GM12878 (cell line): ENCODE data around the gene DLX3. TPM values are rescaled to one million over a fixed set of nuclear protein-coding genes. Genes with fewer than 3 reads are reported as not detected.

Source experiments
- ATAC-seq: fragments of 200-7000 bp; cut with Tn5 transposase; 3 replicates; pipeline ENCODE4 v1.9.1; 2020; ENCODE audit warnings: mild to moderate bottlenecking, moderate library complexity
- BruUV-seq: library from RNA; stranded (reverse); fragments of 400-500 nt; replicated peaks from 2 replicates; lab custom pipeline; 2021; lab: Mats Ljungman, UMichigan
- CTCF ChIA-PET: fragments of 300-600 bp; sonication (Branson Sonifier 250); formaldehyde crosslinking; extraction: SDS; loops from one replicate; lab custom pipeline; 2021; ENCODE audit warnings: inconsistent platforms; lab: Yijun Ruan, JAX
- POLR2A ChIA-PET: fragments of 350-600 bp; formaldehyde crosslinking; extraction: SDS; loops from one replicate; lab custom pipeline; 2021; ENCODE audit warnings: inconsistent platforms; lab: Charles Lee
- RAD21 ChIA-PET: fragments of 300-600 bp; sonication (Branson Sonifier 250); formaldehyde crosslinking; loops from one replicate; lab custom pipeline; 2023; ENCODE audit warnings: antibody characterized with exemption; ENCODE audit not compliant: unreplicated experiment; lab: Charles Lee
- SMC1A ChIA-PET: fragments of 300-600 bp; sonication (Branson Sonifier 250); formaldehyde crosslinking; loops from one replicate; lab custom pipeline; 2023; ENCODE audit not compliant: unreplicated experiment, uncharacterized antibody; lab: Charles Lee
- DNase-seq: peaks from one replicate; pipeline ENCODE4 v3.0.0-alpha.2; 2011; ENCODE audit warnings: low read depth, low spot score
- FAIRE-seq: peaks from 3 replicates; lab custom pipeline; 2011; peaks lifted over from hg19 to GRCh38; lab: Jason Lieb, UNC
- H2AFZ ChIP-seq: 2 replicates; pipeline ENCODE4 v1.6.0; 2011; ENCODE audit warnings: low read depth, low read length, control low read depth; ENCODE audit not compliant: control insufficient read depth
- H3K27ac ChIP-seq: 2 replicates; pipeline ENCODE4 v1.5.1; 2011; ENCODE audit warnings: control low read depth; ENCODE audit not compliant: control insufficient read depth, insufficient read depth
- H3K27me3 ChIP-seq, 2 experiments: replicated peaks in 1 of 2; 2 replicates each; pipeline versions ENCODE4 v1.6.0 to v1.6.1; 2011; ENCODE audit warnings: low read length in 1 of 2; ENCODE audit not compliant: control insufficient read depth in 2 of 2, insufficient read depth in 2 of 2
- H3K36me3 ChIP-seq, 2 experiments: 2 replicates each; pipeline ENCODE4 v1.5.1; 2011; ENCODE audit warnings: low read length in 1 of 2; ENCODE audit not compliant: control insufficient read depth in 2 of 2, insufficient read depth in 2 of 2
- H3K4me1 ChIP-seq: 2 replicates; pipeline ENCODE4 v1.6.1; 2011; ENCODE audit warnings: mild to moderate bottlenecking, low read length, moderate library complexity, mixed read lengths; ENCODE audit not compliant: control insufficient read depth, insufficient read depth
- H3K4me2 ChIP-seq: 2 replicates; pipeline ENCODE4 v1.6.0; 2011; ENCODE audit warnings: control low read depth; ENCODE audit not compliant: control insufficient read depth, insufficient read depth
- H3K4me3 ChIP-seq: fragments of 200-600 bp; sonication (generic); 2 replicates; pipeline ENCODE4 v1.5.1; 2016
- H3K79me2 ChIP-seq: 2 replicates; pipeline ENCODE4 v1.6.0; 2011; ENCODE audit warnings: low read length; ENCODE audit not compliant: control insufficient read depth, insufficient read depth
- H3K9ac ChIP-seq: 2 replicates; pipeline ENCODE4 v1.8.0; 2011; ENCODE audit warnings: low read length, control low read depth, mixed read lengths; ENCODE audit not compliant: control insufficient read depth, insufficient read depth
- H3K9me3 ChIP-seq: replicated peaks from 3 replicates; pipeline ENCODE4 v1.5.1; 2011; ENCODE audit warnings: mild to moderate bottlenecking, low read length; ENCODE audit not compliant: control insufficient read depth, insufficient read depth
- H4K20me1 ChIP-seq: 2 replicates; pipeline ENCODE4 v1.6.0; 2011; ENCODE audit not compliant: control insufficient read depth, insufficient read depth
- BMI1 ChIP-seq: fragments of 450-650 bp; IDR thresholded peaks from 2 replicates; pipeline ENCODE4 v1.6.1; 2016; ENCODE audit warnings: mild to moderate bottlenecking, moderate library complexity, borderline replicate concordance
- BRCA1 ChIP-seq: IDR thresholded peaks from 2 replicates; pipeline ENCODE4 v1.6.1; 2011; ENCODE audit warnings: low read depth, low read length, improper control_type of control experiment
- CREM ChIP-seq: IDR thresholded peaks from 2 replicates; pipeline ENCODE4 v1.6.1; 2014; ENCODE audit warnings: antibody characterized with exemption, low read depth
- EGR1 ChIP-seq, 2 experiments: IDR thresholded peaks; 1 replicate in 1 of 2; 2 replicates in 1 of 2; pipeline ENCODE4 v1.6.1; 2011 to 2012; ENCODE audit warnings: low read depth in 2 of 2, low read length in 2 of 2, borderline replicate concordance in 1 of 2, mild to moderate bottlenecking in 1 of 2, moderate library complexity in 1 of 2
- HCFC1 ChIP-seq: fragments of 150-350 bp; IDR thresholded peaks from 2 replicates; pipeline ENCODE4 v1.6.1; 2014; ENCODE audit warnings: low read length
- HDGF ChIP-seq: fragments of 450-650 bp; IDR thresholded peaks from 2 replicates; pipeline ENCODE4 v1.6.1; 2016; ENCODE audit warnings: antibody characterized with exemption
- IRF4 ChIP-seq: IDR thresholded peaks from 2 replicates; pipeline ENCODE4 v1.6.1; 2011; ENCODE audit warnings: low read depth, low read length
- KDM1A ChIP-seq: fragments of 200-600 bp; sonication (generic); IDR thresholded peaks from 2 replicates; pipeline ENCODE4 v1.6.1; 2016; ENCODE audit warnings: borderline replicate concordance
- NR2C1 ChIP-seq: fragments of 450-650 bp; IDR thresholded peaks from 2 replicates; pipeline ENCODE4 v1.6.1; 2017; ENCODE audit warnings: antibody characterized with exemption, mild to moderate bottlenecking, moderate library complexity
- NR2C2 ChIP-seq: IDR thresholded peaks from 2 replicates; pipeline ENCODE4 v1.6.1; 2011; ENCODE audit warnings: borderline replicate concordance, low read depth; ENCODE audit not compliant: control insufficient read depth, insufficient read length
- PAX8 ChIP-seq: fragments of 450-650 bp; IDR thresholded peaks from 2 replicates; pipeline ENCODE4 v1.6.1; 2017; ENCODE audit warnings: mild to moderate bottlenecking, moderate library complexity
- RUNX3 ChIP-seq: IDR thresholded peaks from 2 replicates; pipeline ENCODE4 v1.6.1; 2012; ENCODE audit warnings: low read length, inconsistent platforms
- SUZ12 ChIP-seq: fragments of 200-600 bp; sonication (generic); IDR thresholded peaks from one replicate; pipeline ENCODE4 v1.6.1; 2018; ENCODE audit warnings: antibody characterized with exemption, mild to moderate bottlenecking; ENCODE audit not compliant: unreplicated experiment
- WGBS: methylation state at CpG from one replicate; pipeline ENCODE4 v1.1.6; 2016; ENCODE audit warnings: low lambda C conversion rate; ENCODE audit not compliant: insufficient replicate concordance, insufficient coverage; ENCODE audit errors: missing lambda C conversion rate; 5-methylcytosine and 5-hydroxymethylcytosine counted together
- in situ Hi-C: fragments of 300-500 bp; cut with MboI; formaldehyde crosslinking; loops from 9 replicates; pipeline ENCODE4 v1.14.3; 2018; ENCODE audit warnings: mixed read lengths
- intact Hi-C: fragments of 100-400 bp; cut with micrococcal nuclease; formaldehyde crosslinking; loops from one replicate; pipeline ENCODE4 v1.14.2; 2022; ENCODE audit not compliant: unreplicated experiment
- polyA plus RNA-seq, 11 experiments: library from polyadenylated mRNA; depleted of rRNA in 4 of 11; unstranded in 6 of 11; stranded (reverse) in 5 of 11; fragments of >200 nt; fragmentation: Nextera tagmentation in 4 of 11; fragmentation: Illumina TruSeq in 1 of 11; extraction: Ambion mirVana in 4 of 11; extraction: Trizol in 1 of 11; gene quantifications; 1 replicate in 1 of 11; 2 replicates in 10 of 11; pipeline versions ENCODE4 v1.2.1 to v1.2.3, GENCODE V29; 2011 to 2016; ENCODE audit warnings: inconsistent platforms in 2 of 11, missing spikeins in 2 of 11, low read depth in 1 of 11
- total RNA-seq, 4 experiments: library from RNA; depleted of rRNA in 3 of 4; stranded (reverse); fragments of >200 nt in 3 of 4; fragmentation: Illumina TruSeq in 1 of 4; extraction: Trizol in 1 of 4; gene quantifications; 2 replicates each; pipeline versions ENCODE4 v1.2.1 to v1.2.3, GENCODE V29; 2013 to 2021
- TF ChIP-seq, protein P1 (sequence below): fragments of 450-650 bp; IDR thresholded peaks from 2 replicates; pipeline ENCODE4 v1.6.1; 2014; ENCODE audit warnings: mild to moderate bottlenecking
- TF ChIP-seq, protein P2 (sequence below): fragments of 450-650 bp; IDR thresholded peaks from 2 replicates; pipeline ENCODE4 v1.6.1; 2017; ENCODE audit warnings: mild to moderate bottlenecking, low read depth, inconsistent platforms; ENCODE audit not compliant: poor library complexity, severe bottlenecking
- TF ChIP-seq, protein P3 (sequence below): IDR thresholded peaks from 2 replicates; pipeline ENCODE4 v1.6.1; 2012; ENCODE audit warnings: low read depth, low read length, improper control_type of control experiment

The DLX3 gene
- total and polyA plus RNA-seq, 10 of the 15 experiments (the other 5 are each of a cell fraction or from before 2014, with no cell fraction given), result not detected

DNA sequence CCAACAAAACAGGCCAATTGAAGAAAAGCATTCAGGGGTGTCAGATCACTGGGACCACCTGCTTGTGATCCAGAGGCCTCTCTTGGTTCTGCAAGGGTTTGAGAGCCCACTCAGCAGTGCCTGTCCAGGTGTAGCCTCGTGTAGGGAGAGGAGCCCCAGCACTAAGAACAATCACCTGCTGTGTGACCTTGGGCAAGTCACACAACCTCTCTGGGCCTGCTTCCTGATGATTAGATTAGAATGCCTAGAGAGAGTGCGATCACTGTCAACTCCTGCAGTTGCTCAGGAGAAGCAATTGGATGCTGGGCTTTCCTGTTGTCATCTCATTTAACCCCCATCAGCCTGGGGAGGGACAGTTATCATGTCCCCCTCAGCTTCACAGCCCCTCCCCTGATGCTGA lies 10.2 kb downstream of the DLX3 start:
- no peak for ATAC-seq
- ChIA-PET SMC1A (no interaction called here), CTCF (interaction anchor here (1.8 to 2.3 kb wide), 2 partner anchors 12 to 13 kb away, joined by 13 to 15 read pairs; no protein-coding TSS in a partner anchor), POLR2A (no interaction called here), RAD21 (no interaction called here)
- in situ Hi-C loops, result no loop called here
- DNase-seq, result no peak
- Histone ChIP-seq H3K4me2 (no peak overlapping the region), H3K4me1 (no peaks in the 10 kb centered on the region), H3K27ac (no peak overlapping the region), H3K36me3 (no peaks in the 10 kb centered on the region), H2AFZ (no peak overlapping the region), H3K4me3 (no peak overlapping the region), H3K9ac (no peak overlapping the region), H3K9me3 (no peaks in the 10 kb centered on the region), H4K20me1 (no peaks in the 10 kb centered on the region), H3K27me3 (peaks cover 4 to 12% of the 10 kb centered on the region in 2 experiments; a peak in 3 of 4 replicates), H3K79me2 (no peaks in the 10 kb centered on the region)
- intact Hi-C loops, result no loop called here
- 0% methylated on average over 2 of the region's 2 CpGs for WGBS
- no peak for FAIRE-seq
- TF ChIP-seq IRF4 (no peak), BMI1 (no peak)
- BruUV-seq, result no TSS peak

DNA sequence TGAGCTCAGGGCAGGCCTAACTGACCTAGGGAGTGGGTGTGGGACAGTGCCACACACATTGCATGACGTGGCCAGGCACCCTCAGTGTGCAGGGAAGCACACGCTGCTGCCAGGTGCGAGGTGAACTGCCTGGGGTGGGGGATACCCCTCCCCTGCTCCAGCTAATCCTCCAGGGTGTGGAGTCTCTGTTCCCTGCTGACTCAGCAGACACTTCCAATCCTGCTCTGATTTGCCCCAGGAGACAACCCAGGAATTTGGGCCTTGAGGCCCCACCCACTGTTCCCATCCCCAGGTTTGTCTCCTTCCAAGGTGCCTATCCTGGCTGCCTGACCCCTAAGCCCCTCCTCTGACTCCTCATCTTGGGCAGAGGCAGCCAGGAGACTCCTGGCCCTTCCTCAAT lies 10.7 kb downstream of the DLX3 start:
- no peaks in the 10 kb centered on the region for H3K9me3 ChIP-seq
- BruUV-seq, result no TSS peak
- DNase-seq (no peak), FAIRE-seq (no peak), ATAC-seq (no peak)
- H3K4me3 ChIP-seq, result no peak overlapping the region
- in situ Hi-C loops (no loop called here), intact Hi-C loops (no loop called here)
- H3K9ac ChIP-seq, result no peak overlapping the region
- ChIA-PET SMC1A (no interaction called here), CTCF (interaction anchor here (0.7 to 2.3 kb wide), 3 partner anchors 12 to 32 kb away, joined by 5 to 15 read pairs (median 6); no protein-coding TSS in a partner anchor), POLR2A (no interaction called here), RAD21 (no interaction called here)
- peaks cover 4 to 12% of the 10 kb centered on the region in 2 experiments; a peak in 3 of 4 replicates for H3K27me3 ChIP-seq
- TF ChIP-seq, protein P1, sequence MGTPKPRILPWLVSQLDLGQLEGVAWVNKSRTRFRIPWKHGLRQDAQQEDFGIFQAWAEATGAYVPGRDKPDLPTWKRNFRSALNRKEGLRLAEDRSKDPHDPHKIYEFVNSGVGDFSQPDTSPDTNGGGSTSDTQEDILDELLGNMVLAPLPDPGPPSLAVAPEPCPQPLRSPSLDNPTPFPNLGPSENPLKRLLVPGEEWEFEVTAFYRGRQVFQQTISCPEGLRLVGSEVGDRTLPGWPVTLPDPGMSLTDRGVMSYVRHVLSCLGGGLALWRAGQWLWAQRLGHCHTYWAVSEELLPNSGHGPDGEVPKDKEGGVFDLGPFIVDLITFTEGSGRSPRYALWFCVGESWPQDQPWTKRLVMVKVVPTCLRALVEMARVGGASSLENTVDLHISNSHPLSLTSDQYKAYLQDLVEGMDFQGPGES, result no peak
- no peak for TF ChIP-seq SUZ12
- TF ChIP-seq KDM1A, result no peak
- no peak for TF ChIP-seq CREM
- no peak for TF ChIP-seq RUNX3
- no peak for TF ChIP-seq HCFC1
- TF ChIP-seq, protein P2, sequence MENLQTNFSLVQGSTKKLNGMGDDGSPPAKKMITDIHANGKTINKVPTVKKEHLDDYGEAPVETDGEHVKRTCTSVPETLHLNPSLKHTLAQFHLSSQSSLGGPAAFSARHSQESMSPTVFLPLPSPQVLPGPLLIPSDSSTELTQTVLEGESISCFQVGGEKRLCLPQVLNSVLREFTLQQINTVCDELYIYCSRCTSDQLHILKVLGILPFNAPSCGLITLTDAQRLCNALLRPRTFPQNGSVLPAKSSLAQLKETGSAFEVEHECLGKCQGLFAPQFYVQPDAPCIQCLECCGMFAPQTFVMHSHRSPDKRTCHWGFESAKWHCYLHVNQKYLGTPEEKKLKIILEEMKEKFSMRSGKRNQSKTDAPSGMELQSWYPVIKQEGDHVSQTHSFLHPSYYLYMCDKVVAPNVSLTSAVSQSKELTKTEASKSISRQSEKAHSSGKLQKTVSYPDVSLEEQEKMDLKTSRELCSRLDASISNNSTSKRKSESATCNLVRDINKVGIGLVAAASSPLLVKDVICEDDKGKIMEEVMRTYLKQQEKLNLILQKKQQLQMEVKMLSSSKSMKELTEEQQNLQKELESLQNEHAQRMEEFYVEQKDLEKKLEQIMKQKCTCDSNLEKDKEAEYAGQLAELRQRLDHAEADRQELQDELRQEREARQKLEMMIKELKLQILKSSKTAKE, result no peak
- no peak for TF ChIP-seq PAX8
- TF ChIP-seq EGR1 (IDR thresholded peaks at IDR 0.05; ENCODE audit: borderline replicate concordance in 1 of 2, low read depth in 2 of 2, low read length in 2 of 2), result no peak
- TF ChIP-seq, protein P3, sequence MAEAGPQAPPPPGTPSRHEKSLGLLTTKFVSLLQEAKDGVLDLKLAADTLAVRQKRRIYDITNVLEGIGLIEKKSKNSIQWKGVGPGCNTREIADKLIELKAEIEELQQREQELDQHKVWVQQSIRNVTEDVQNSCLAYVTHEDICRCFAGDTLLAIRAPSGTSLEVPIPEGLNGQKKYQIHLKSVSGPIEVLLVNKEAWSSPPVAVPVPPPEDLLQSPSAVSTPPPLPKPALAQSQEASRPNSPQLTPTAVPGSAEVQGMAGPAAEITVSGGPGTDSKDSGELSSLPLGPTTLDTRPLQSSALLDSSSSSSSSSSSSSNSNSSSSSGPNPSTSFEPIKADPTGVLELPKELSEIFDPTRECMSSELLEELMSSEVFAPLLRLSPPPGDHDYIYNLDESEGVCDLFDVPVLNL, result no peak
- TF ChIP-seq NR2C1, result no peak
- TF ChIP-seq NR2C2, result no peak
- TF ChIP-seq HDGF, result no peak
- TF ChIP-seq BRCA1, result no peak
- no peaks in the 10 kb centered on the region for H3K4me1 ChIP-seq
- H2AFZ ChIP-seq, result no peak overlapping the region
- H3K27ac ChIP-seq, result no peak overlapping the region
- no peak overlapping the region for H3K4me2 ChIP-seq
- no peaks in the 10 kb centered on the region for H3K36me3 ChIP-seq
- 0% methylated on average over 3 of the region's 3 CpGs for WGBS
- H3K79me2 ChIP-seq, result no peaks in the 10 kb centered on the region
- no peaks in the 10 kb centered on the region for H4K20me1 ChIP-seq
